Lower leg skin (tissue), 4 donors: Measurements from ENCODE around the gene CAPN9. TPM values are rescaled to one million over a fixed set of nuclear protein-coding genes. Genes with fewer than 3 reads are reported as not detected.

Experiments used
- DNase-seq, 2 donors: peaks; one replicate each; pipeline ENCODE4 v3.0.0-alpha.2; 2019; ENCODE audit warnings: low spot score in 2 of 2
- H3K4me3 ChIP-seq: fragments of 200-600 bp; sonication (generic); 2 replicates; pipeline ENCODE4 v1.5.1; 2017; ENCODE audit warnings: mild to moderate bottlenecking, low read depth; ENCODE audit not compliant: poor library complexity, severe bottlenecking
- CTCF ChIP-seq, 3 donors: fragments of 450-650 bp; IDR thresholded peaks; one replicate each; pipeline ENCODE4 v1.5.1; 2016; ENCODE audit warnings: antibody characterized with exemption in 3 of 3, mild to moderate bottlenecking in 3 of 3, moderate library complexity in 2 of 3
- POLR2A ChIP-seq, 2 donors: fragments of 450-650 bp; IDR thresholded peaks; one replicate each; pipeline ENCODE4 v1.6.1; 2016 to 2017; ENCODE audit warnings: antibody characterized with exemption in 2 of 2, mild to moderate bottlenecking in 1 of 2, moderate library complexity in 1 of 2
- WGBS, 2 donors: methylation state at CpG; one replicate each; pipeline ENCODE4 v1.1.5; 2018; 5-methylcytosine and 5-hydroxymethylcytosine counted together
- intact Hi-C: fragments of 100-400 bp; cut with DNase I; formaldehyde crosslinking; loops from one replicate; pipeline ENCODE4 v1.15.0; 2023; ENCODE audit warnings: low total_unique reads
- total RNA-seq, 4 donors: library from RNA; depleted of rRNA; stranded (reverse); fragments of >200 nt; gene quantifications; one replicate each; pipeline ENCODE4 v1.1.0, GENCODE V29; 2016

Gene CAPN9
- total RNA-seq, 4 donors from 2014 or later, result 0.11 to 1.1 (median 0.27) TPM

GRCh38 chr1:230798491-230798890, 51.3 kb downstream of the CAPN9 start:
- DNase-seq, result peak in 1 of 2 donors; percentile 48
- TF ChIP-seq POLR2A (IDR thresholded peaks at IDR 0.05), result no peak
- no peak for TF ChIP-seq CTCF (IDR thresholded peaks at IDR 0.05)
- 84 to 88% methylated on average over 5 of the region's 5 CpGs for WGBS, 2 donors
- no peak overlapping the region for H3K4me3 ChIP-seq
- intact Hi-C loops, result loop anchor here (10.0 kb wide), 1 partner anchor 116 kb away; no protein-coding TSS in a partner anchor

GRCh38 chr1:230800891-230801840, 54.0 kb downstream of the CAPN9 start:
- intact Hi-C loops, result loop anchor here (10.0 kb wide), 1 partner anchor 404 kb away; no protein-coding TSS in a partner anchor
- 81 to 86% methylated on average over 9 of the region's 9 CpGs for WGBS, 2 donors
- peak in 1 of 2 donors; percentile 58 for DNase-seq
- TF ChIP-seq POLR2A (IDR thresholded peaks at IDR 0.05) (no peak), CTCF (IDR thresholded peaks at IDR 0.05) (no peak)
- H3K4me3 ChIP-seq, result no peak overlapping the region

GRCh38 chr1:230804396-230804795, 57.2 kb downstream of the CAPN9 start:
- no peak overlapping the region for H3K4me3 ChIP-seq
- DNase-seq, result no peak
- TF ChIP-seq CTCF (IDR thresholded peaks at IDR 0.05) (no peak), POLR2A (IDR thresholded peaks at IDR 0.05) (no peak)
- 64 to 72% methylated on average over 2 of the region's 2 CpGs for WGBS, 2 donors
- intact Hi-C loops, result loop anchor here (10.0 kb wide), 1 partner anchor 400 kb away; no protein-coding TSS in a partner anchor

- 69 to 93% methylated on average over 2 of the region's 2 CpGs for WGBS, 2 donors
- intact Hi-C loops, result loop anchor here (10.0 kb wide), 1 partner anchor 398 kb away; no protein-coding TSS in a partner anchor
- no peak overlapping the region for H3K4me3 ChIP-seq
- no peak for TF ChIP-seq CTCF (IDR thresholded peaks at IDR 0.05)
- no peak for TF ChIP-seq POLR2A (IDR thresholded peaks at IDR 0.05)
- peak in 1 of 2 donors; percentile 6 for DNase-seq
Measured at GRCh38 chr1:230806552-230806951, 59.4 kb downstream of the CAPN9 start.

- TF ChIP-seq CTCF (IDR thresholded peaks at IDR 0.05) (no peak), POLR2A (IDR thresholded peaks at IDR 0.05) (no peak)
- WGBS, 2 donors, result 64 to 77% methylated on average over 5 of the region's 5 CpGs
- DNase-seq, result peak in 1 of 2 donors; percentile 43
Measured at GRCh38 chr1:230807029-230807428, 59.8 kb downstream of the CAPN9 start.

More at GRCh38 chr1:230807029-230807428, 59.8 kb downstream of the CAPN9 start:
- no peak overlapping the region for H3K4me3 ChIP-seq
- intact Hi-C loops, result loop anchor here (10.0 kb wide), 1 partner anchor 398 kb away; no protein-coding TSS in a partner anchor
